ENCODE data around the gene FERMT1. TPM values are rescaled to one million over a fixed set of nuclear protein-coding genes. Genes with fewer than 3 reads are reported as not detected.
"Not testable (repeated sequence)": the region's sequence is repeated elsewhere in the genome, so short reads cannot be mapped to it uniquely, and the experiment has no call there.

The FERMT1 gene
- total RNA-seq, 2 donors from 2014 or later, result 0.13 to 0.48 TPM

GRCh38 chr20:6046432-6046831 lies 76.4 kb downstream of the FERMT1 start:
- peaks cover 9% of the 10 kb centered on the region for H3K36me3 Mint-ChIP-seq (ENCODE audit: low read depth)
- no peaks in the 10 kb centered on the region for H3K9me3 Mint-ChIP-seq
- H3K27me3 Mint-ChIP-seq, result peaks cover 7% of the 10 kb centered on the region
- H3K27ac Mint-ChIP-seq, result no peak overlapping the region
- ATAC-seq (replicated peaks), result no peak
- H3K4me1 Mint-ChIP-seq, result no peaks in the 10 kb centered on the region
- no peak overlapping the region for H3K4me3 Mint-ChIP-seq

- no peak overlapping the region for H3K27ac Mint-ChIP-seq
- no peak for ATAC-seq (replicated peaks)
- no peak overlapping the region for H3K4me3 Mint-ChIP-seq
- H3K4me1 Mint-ChIP-seq, result peaks cover 2% of the 10 kb centered on the region
- H3K27me3 Mint-ChIP-seq, result peaks cover 4% of the 10 kb centered on the region
- no peaks in the 10 kb centered on the region for H3K9me3 Mint-ChIP-seq
- H3K36me3 Mint-ChIP-seq (ENCODE audit: low read depth), result peaks cover 13% of the 10 kb centered on the region
These were observed 77.3 kb downstream of the FERMT1 start for GRCh38 chr20:6045566-6045965.

GRCh38 chr20:6044115-6044514 lies 78.7 kb downstream of the FERMT1 start:
- ATAC-seq (replicated peaks), result no peak
- Mint-ChIP-seq H3K9me3 (no peaks in the 10 kb centered on the region), H3K27ac (no peak overlapping the region)

GRCh38 chr20:6041808-6042265 lies 81.0 kb downstream of the FERMT1 start:
- Mint-ChIP-seq H3K4me3 (no peak overlapping the region), H3K9me3 (no peaks in the 10 kb centered on the region), H3K36me3 (ENCODE audit: low read depth) (peaks cover 50% of the 10 kb centered on the region), H3K27me3 (no peaks in the 10 kb centered on the region), H3K27ac (no peak overlapping the region), H3K4me1 (peaks cover 4% of the 10 kb centered on the region)
- no peak for ATAC-seq (replicated peaks)

More at GRCh38 chr20:6044115-6044514, 78.7 kb downstream of the FERMT1 start:
- Mint-ChIP-seq H3K27me3 (no peaks in the 10 kb centered on the region), H3K4me3 (no peak overlapping the region), H3K4me1 (peaks cover 4% of the 10 kb centered on the region), H3K36me3 (ENCODE audit: low read depth) (peaks cover 27% of the 10 kb centered on the region)

- H3K4me1 Mint-ChIP-seq, result peaks cover 4% of the 10 kb centered on the region
- no peak for ATAC-seq (replicated peaks)
- no peak overlapping the region for H3K27ac Mint-ChIP-seq
These were observed 81.6 kb downstream of the FERMT1 start for GRCh38 chr20:6040958-6041807.

GRCh38 chr20:6040540-6040939 lies 82.3 kb downstream of the FERMT1 start:
- peaks cover 4% of the 10 kb centered on the region for H3K4me1 Mint-ChIP-seq

More at GRCh38 chr20:6040958-6041807, 81.6 kb downstream of the FERMT1 start:
- no peaks in the 10 kb centered on the region for H3K27me3 Mint-ChIP-seq
- no peak overlapping the region for H3K4me3 Mint-ChIP-seq
- no peaks in the 10 kb centered on the region for H3K9me3 Mint-ChIP-seq
- peaks cover 56% of the 10 kb centered on the region for H3K36me3 Mint-ChIP-seq (ENCODE audit: low read depth)

GRCh38 chr20:6039766-6040165 lies 83.1 kb downstream of the FERMT1 start:
- H3K36me3 Mint-ChIP-seq (ENCODE audit: low read depth), result peaks cover 70% of the 10 kb centered on the region
- H3K27me3 Mint-ChIP-seq, result no peaks in the 10 kb centered on the region
- no peaks in the 10 kb centered on the region for H3K9me3 Mint-ChIP-seq
- H3K4me1 Mint-ChIP-seq, result peaks cover 4% of the 10 kb centered on the region
- H3K27ac Mint-ChIP-seq, result no peak overlapping the region
- no peak overlapping the region for H3K4me3 Mint-ChIP-seq
- ATAC-seq (replicated peaks), result no peak

More at GRCh38 chr20:6040540-6040939, 82.3 kb downstream of the FERMT1 start:
- H3K27ac Mint-ChIP-seq, result no peak overlapping the region
- no peaks in the 10 kb centered on the region for H3K27me3 Mint-ChIP-seq
- H3K9me3 Mint-ChIP-seq, result no peaks in the 10 kb centered on the region
- H3K4me3 Mint-ChIP-seq, result no peak overlapping the region
- peaks cover 62% of the 10 kb centered on the region for H3K36me3 Mint-ChIP-seq (ENCODE audit: low read depth)
- no peak for ATAC-seq (replicated peaks)

GRCh38 chr20:6038256-6038655 lies 84.6 kb downstream of the FERMT1 start:
- Mint-ChIP-seq H3K27ac (no peak overlapping the region), H3K4me1 (peaks cover 8% of the 10 kb centered on the region), H3K9me3 (no peaks in the 10 kb centered on the region), H3K4me3 (no peak overlapping the region), H3K36me3 (ENCODE audit: low read depth) (peaks cover 85% of the 10 kb centered on the region), H3K27me3 (no peaks in the 10 kb centered on the region)
- ATAC-seq (replicated peaks), result no peak

- Mint-ChIP-seq H3K4me3 (no peak overlapping the region), H3K4me1 (peaks cover 8% of the 10 kb centered on the region), H3K36me3 (ENCODE audit: low read depth) (peaks cover 92% of the 10 kb centered on the region), H3K27ac (no peak overlapping the region), H3K27me3 (no peaks in the 10 kb centered on the region), H3K9me3 (no peaks in the 10 kb centered on the region)
- no peak for ATAC-seq (replicated peaks)
These were observed 85.7 kb downstream of the FERMT1 start for GRCh38 chr20:6037082-6037481.

- peaks cover 97% of the 10 kb centered on the region for H3K36me3 Mint-ChIP-seq (ENCODE audit: low read depth)
- H3K4me3 Mint-ChIP-seq, result no peak overlapping the region
- H3K9me3 Mint-ChIP-seq, result no peaks in the 10 kb centered on the region
- no peaks in the 10 kb centered on the region for H3K27me3 Mint-ChIP-seq
- H3K4me1 Mint-ChIP-seq, result peaks cover 8% of the 10 kb centered on the region
- H3K27ac Mint-ChIP-seq, result no peak overlapping the region
- ATAC-seq (replicated peaks), result no peak
These were observed 86.6 kb downstream of the FERMT1 start for GRCh38 chr20:6036213-6036612.

- H3K4me1 Mint-ChIP-seq, result peaks cover 10% of the 10 kb centered on the region
- H3K27me3 Mint-ChIP-seq, result no peaks in the 10 kb centered on the region
- no peaks in the 10 kb centered on the region for H3K9me3 Mint-ChIP-seq
- no peak overlapping the region for H3K27ac Mint-ChIP-seq
- peaks cover 89% of the 10 kb centered on the region for H3K36me3 Mint-ChIP-seq (ENCODE audit: low read depth)
- no peak overlapping the region for H3K4me3 Mint-ChIP-seq
- ATAC-seq (replicated peaks), result no peak
These were observed 88.5 kb downstream of the FERMT1 start for GRCh38 chr20:6034134-6034969.

- not testable (repeated sequence) for H3K27ac Mint-ChIP-seq; H3K4me3 Mint-ChIP-seq; ATAC-seq (replicated peaks); H3K4me1 Mint-ChIP-seq; H3K27me3 Mint-ChIP-seq; H3K9me3 Mint-ChIP-seq
- H3K36me3 Mint-ChIP-seq (ENCODE audit: low read depth), result peaks cover 86% of the 10 kb centered on the region
These were observed 89.9 kb downstream of the FERMT1 start for GRCh38 chr20:6032907-6033306.

- no peak overlapping the region for H3K4me3 Mint-ChIP-seq
- H3K27me3 Mint-ChIP-seq, result no peaks in the 10 kb centered on the region
- no peak for ATAC-seq (replicated peaks)
- H3K27ac Mint-ChIP-seq, result no peak overlapping the region
- peaks cover 12% of the 10 kb centered on the region for H3K4me1 Mint-ChIP-seq
- peaks cover 79% of the 10 kb centered on the region for H3K36me3 Mint-ChIP-seq (ENCODE audit: low read depth)
- no peaks in the 10 kb centered on the region for H3K9me3 Mint-ChIP-seq
These were observed 92.3 kb downstream of the FERMT1 start for GRCh38 chr20:6030453-6031080.

- ATAC-seq (replicated peaks), result no peak
- Mint-ChIP-seq H3K27ac (no peak overlapping the region), H3K4me3 (no peak overlapping the region), H3K9me3 (no peaks in the 10 kb centered on the region), H3K4me1 (peaks cover 14% of the 10 kb centered on the region), H3K27me3 (no peaks in the 10 kb centered on the region), H3K36me3 (ENCODE audit: low read depth) (peaks cover 79% of the 10 kb centered on the region)
These were observed 93.3 kb downstream of the FERMT1 start for GRCh38 chr20:6029538-6029937.
